H9 (cell line): ENCODE measurements around the gene SLC4A7. TPM values are rescaled to one million over a fixed set of nuclear protein-coding genes. Genes with fewer than 3 reads are reported as not detected.

Experiments used
- DNase-seq: peaks from one replicate; pipeline ENCODE4 v3.0.0-alpha.2; 2017
- H2AFZ ChIP-seq: one replicate; pipeline ENCODE4 v1.6.1; 2013; ENCODE audit warnings: mild to moderate bottlenecking, low read length, control low read depth, moderate library complexity
- H2AK5ac ChIP-seq: 2 replicates; pipeline ENCODE4 v1.6.1; 2013; ENCODE audit warnings: low read length, control low read depth, mixed read lengths; ENCODE audit not compliant: insufficient read length
- H2BK120ac ChIP-seq: one replicate; pipeline ENCODE4 v1.6.1; 2013; ENCODE audit warnings: low read depth, mild to moderate bottlenecking, low read length, control low read depth, inconsistent platforms; ENCODE audit not compliant: poor library complexity, severe bottlenecking
- H2BK12ac ChIP-seq: 2 replicates; pipeline ENCODE4 v1.6.1; 2013; ENCODE audit warnings: low read length, control low read depth, mixed read lengths, low read depth; ENCODE audit not compliant: insufficient read length
- H2BK15ac ChIP-seq: 2 replicates; pipeline ENCODE4 v1.6.1; 2013; ENCODE audit warnings: low read depth, low read length, control low read depth
- H2BK20ac ChIP-seq: one replicate; pipeline ENCODE4 v1.6.1; 2013; ENCODE audit warnings: low read depth, mild to moderate bottlenecking, low read length, control low read depth, inconsistent platforms; ENCODE audit not compliant: poor library complexity, severe bottlenecking
- H2BK5ac ChIP-seq: 2 replicates; pipeline ENCODE4 v1.6.1; 2013; ENCODE audit warnings: low read length, control low read depth, mixed read lengths; ENCODE audit not compliant: insufficient read length
- H3K14ac ChIP-seq: 2 replicates; pipeline ENCODE4 v1.6.1; 2013; ENCODE audit warnings: low read length, control low read depth; ENCODE audit not compliant: insufficient read depth
- H3K18ac ChIP-seq: 2 replicates; pipeline ENCODE4 v1.6.1; 2013; ENCODE audit warnings: low read depth, mild to moderate bottlenecking, mixed read lengths, low read length, control low read depth; ENCODE audit not compliant: insufficient read length
- H3K23ac ChIP-seq: 2 replicates; pipeline ENCODE4 v1.6.1; 2013; ENCODE audit warnings: low read length, control low read depth, mixed read lengths, low read depth; ENCODE audit not compliant: insufficient read length
- H3K23me2 ChIP-seq: 2 replicates; pipeline ENCODE4 v1.6.1; 2013; ENCODE audit warnings: low read depth, mild to moderate bottlenecking, mixed read lengths, low read length, control low read depth; ENCODE audit not compliant: insufficient read length, poor library complexity, severe bottlenecking
- H3K27ac ChIP-seq: 2 replicates; pipeline ENCODE4 v1.5.1; 2013; ENCODE audit warnings: low read length, control low read depth, mixed read lengths, low read depth; ENCODE audit not compliant: insufficient read length
- H3K27me3 ChIP-seq: 2 replicates; pipeline ENCODE4 v1.6.1; 2013; ENCODE audit warnings: low read length, control low read depth, inconsistent platforms; ENCODE audit not compliant: insufficient read depth
- H3K4ac ChIP-seq: 2 replicates; pipeline ENCODE4 v1.6.1; 2013; ENCODE audit warnings: low read depth, mild to moderate bottlenecking, control low read depth, inconsistent platforms, low read length, moderate library complexity
- H3K4me1 ChIP-seq: 2 replicates; pipeline ENCODE4 v1.6.1; 2013; ENCODE audit warnings: low read length, control low read depth, inconsistent platforms; ENCODE audit not compliant: insufficient read depth
- H3K4me2 ChIP-seq: 2 replicates; pipeline ENCODE4 v1.6.1; 2013; ENCODE audit warnings: low read length, control low read depth, mixed read lengths; ENCODE audit not compliant: insufficient read length, insufficient read depth
- H3K56ac ChIP-seq: 2 replicates; pipeline ENCODE4 v1.6.1; 2013; ENCODE audit warnings: low read depth, mild to moderate bottlenecking, mixed read lengths, low read length, control low read depth; ENCODE audit not compliant: insufficient read length
- H3K79me1 ChIP-seq: 2 replicates; pipeline ENCODE4 v1.6.1; 2013; ENCODE audit warnings: low read depth, mild to moderate bottlenecking, moderate library complexity, low read length, control low read depth, inconsistent platforms; ENCODE audit not compliant: insufficient read depth, poor library complexity, severe bottlenecking
- H3K79me2 ChIP-seq: 2 replicates; pipeline ENCODE4 v1.6.1; 2013; ENCODE audit warnings: low read length, control low read depth, inconsistent platforms; ENCODE audit not compliant: insufficient read depth
- H3K9ac ChIP-seq: 2 replicates; pipeline ENCODE4 v1.6.1; 2013; ENCODE audit warnings: low read length, control low read depth, mixed read lengths; ENCODE audit not compliant: insufficient read length; ENCODE audit errors: extremely low read depth
- H3K9me3 ChIP-seq: one replicate; pipeline ENCODE4 v1.6.1; 2013; ENCODE audit warnings: low read depth, low read length, inconsistent platforms; ENCODE audit not compliant: control insufficient read depth
- H3T11ph ChIP-seq: one replicate; pipeline ENCODE4 v1.6.1; 2013; ENCODE audit warnings: mild to moderate bottlenecking, low read length, control low read depth, inconsistent platforms
- H4K20me1 ChIP-seq: one replicate; pipeline ENCODE4 v1.6.1; 2013; ENCODE audit not compliant: control insufficient read depth, insufficient read length, insufficient read depth
- H4K5ac ChIP-seq: 2 replicates; pipeline ENCODE4 v1.6.1; 2013; ENCODE audit warnings: low read depth, mild to moderate bottlenecking, mixed read lengths, low read length, control low read depth; ENCODE audit not compliant: insufficient read length
- H4K8ac ChIP-seq: replicated peaks from 2 replicates; pipeline ENCODE4 v1.6.1; 2013; ENCODE audit warnings: low read length, control low read depth, mixed read lengths, low read depth; ENCODE audit not compliant: insufficient read length
- H4K91ac ChIP-seq: 2 replicates; pipeline ENCODE4 v1.6.1; 2013; ENCODE audit warnings: low read depth, mild to moderate bottlenecking, moderate library complexity, mixed read lengths, low read length, control low read depth; ENCODE audit not compliant: insufficient read length
- H3K27ac Mint-ChIP-seq, 3 experiments: 2 replicates in 2 of 3; 3 replicates in 1 of 3; pipeline ENCODE4 v1.8.0; 2020 to 2021; ENCODE audit warnings: mixed read lengths in 3 of 3, mild to moderate bottlenecking in 1 of 3, moderate library complexity in 1 of 3
- H3K27me3 Mint-ChIP-seq: 2 replicates; pipeline ENCODE4 v1.8.0; 2021; ENCODE audit warnings: low read depth, mild to moderate bottlenecking, moderate library complexity, mixed read lengths
- H3K36me3 Mint-ChIP-seq, 3 experiments: 2 replicates in 2 of 3; 3 replicates in 1 of 3; pipeline ENCODE4 v1.8.0; 2020 to 2021; ENCODE audit warnings: low read depth in 3 of 3, mixed read lengths in 3 of 3; ENCODE audit not compliant: insufficient read depth in 1 of 3
- H3K4me1 Mint-ChIP-seq, 2 experiments: 2 replicates each; pipeline ENCODE4 v1.8.0; 2020; ENCODE audit warnings: mixed read lengths in 2 of 2
- H3K4me3 Mint-ChIP-seq, 2 experiments: 2 replicates in 1 of 2; 3 replicates in 1 of 2; pipeline ENCODE4 v1.8.0; 2020 to 2021; ENCODE audit warnings: mild to moderate bottlenecking in 2 of 2, mixed read lengths in 2 of 2, moderate library complexity in 1 of 2
- H3K9me3 Mint-ChIP-seq, 2 experiments: 2 replicates in 1 of 2; 3 replicates in 1 of 2; pipeline ENCODE4 v1.8.0; 2020; ENCODE audit warnings: mild to moderate bottlenecking in 2 of 2, mixed read lengths in 2 of 2, moderate library complexity in 1 of 2
- WGBS: extraction: QIAGEN DNeasy Blood & Tissue Kit; methylation state at CpG from one replicate; pipeline ENCODE4 v1.1.7; 2013; ENCODE audit warnings: missing lambda C conversion rate, low lambda C conversion rate, mixed read lengths; ENCODE audit not compliant: insufficient read length; ENCODE audit errors: extremely low coverage; 5-methylcytosine and 5-hydroxymethylcytosine counted together
- total RNA-seq: library from RNA; stranded (reverse); gene quantifications from 2 replicates; pipeline ENCODE4 v1.2.1, GENCODE V29; 2021
- TF ChIP-seq, protein P1 (sequence below): fragments of 200-600 bp; sonication (generic); conservative IDR thresholded peaks from 3 replicates; pipeline ENCODE4 v1.8.0; 2021; ENCODE audit warnings: antibody characterized with exemption, mild to moderate bottlenecking

The SLC4A7 gene
- total RNA-seq, 1 experiment from 2014 or later: 46.1 TPM

DNA sequence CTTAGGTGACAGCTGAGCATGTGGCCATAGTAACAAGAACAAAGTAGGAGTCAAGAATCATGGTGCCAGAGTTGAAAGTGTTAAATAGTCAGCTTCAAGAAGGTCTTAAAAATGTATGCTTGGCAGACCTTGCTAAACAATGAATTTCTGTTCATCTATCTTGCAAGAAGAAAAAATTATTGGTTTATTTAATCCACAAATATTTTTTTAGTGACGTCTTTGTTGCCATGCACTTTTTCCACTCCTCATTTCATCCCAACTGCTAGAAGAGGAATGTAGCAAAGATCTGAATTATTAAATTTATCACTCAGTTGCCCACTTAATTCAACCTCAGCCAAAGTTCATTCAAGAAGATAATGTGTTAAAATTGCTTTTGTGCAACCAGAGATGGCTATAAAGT is 3.2 kb upstream of the SLC4A7 start:
- H3K18ac ChIP-seq: no peak overlapping the region
- no peak overlapping the region for H2BK12ac ChIP-seq
- peaks cover 4% of the 10 kb centered on the region for H3K23me2 ChIP-seq
- H3K27ac ChIP-seq: no peak overlapping the region
- no peak overlapping the region for H3K9ac ChIP-seq
- no peak overlapping the region for H2BK120ac ChIP-seq
- no peak overlapping the region for H3K4me3 Mint-ChIP-seq
- DNase-seq: no peak
- no peak overlapping the region for H3K4ac ChIP-seq
- no peak overlapping the region for H4K8ac ChIP-seq
- no peak overlapping the region for H2BK15ac ChIP-seq
- TF ChIP-seq, protein P1, sequence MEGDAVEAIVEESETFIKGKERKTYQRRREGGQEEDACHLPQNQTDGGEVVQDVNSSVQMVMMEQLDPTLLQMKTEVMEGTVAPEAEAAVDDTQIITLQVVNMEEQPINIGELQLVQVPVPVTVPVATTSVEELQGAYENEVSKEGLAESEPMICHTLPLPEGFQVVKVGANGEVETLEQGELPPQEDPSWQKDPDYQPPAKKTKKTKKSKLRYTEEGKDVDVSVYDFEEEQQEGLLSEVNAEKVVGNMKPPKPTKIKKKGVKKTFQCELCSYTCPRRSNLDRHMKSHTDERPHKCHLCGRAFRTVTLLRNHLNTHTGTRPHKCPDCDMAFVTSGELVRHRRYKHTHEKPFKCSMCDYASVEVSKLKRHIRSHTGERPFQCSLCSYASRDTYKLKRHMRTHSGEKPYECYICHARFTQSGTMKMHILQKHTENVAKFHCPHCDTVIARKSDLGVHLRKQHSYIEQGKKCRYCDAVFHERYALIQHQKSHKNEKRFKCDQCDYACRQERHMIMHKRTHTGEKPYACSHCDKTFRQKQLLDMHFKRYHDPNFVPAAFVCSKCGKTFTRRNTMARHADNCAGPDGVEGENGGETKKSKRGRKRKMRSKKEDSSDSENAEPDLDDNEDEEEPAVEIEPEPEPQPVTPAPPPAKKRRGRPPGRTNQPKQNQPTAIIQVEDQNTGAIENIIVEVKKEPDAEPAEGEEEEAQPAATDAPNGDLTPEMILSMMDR: no peak
- no peak overlapping the region for H3K4me2 ChIP-seq
- no peaks in the 10 kb centered on the region for H3K27me3 ChIP-seq
- H3K56ac ChIP-seq: no peak overlapping the region
- no peak overlapping the region for H2AFZ ChIP-seq
- H3K9me3 Mint-ChIP-seq: no peaks in the 10 kb centered on the region
- no peaks in the 10 kb centered on the region for H4K20me1 ChIP-seq
- whole genome bisulfite sequencing: no CpG with 5 or more reads among the region's 1 CpG
- H3K9me3 ChIP-seq: no peaks in the 10 kb centered on the region
- no peaks in the 10 kb centered on the region for H3K4me1 ChIP-seq
- no peak overlapping the region for H2AK5ac ChIP-seq
- no peak overlapping the region for H2BK5ac ChIP-seq
- H3K79me1 ChIP-seq: no peaks in the 10 kb centered on the region
- no peak overlapping the region for H4K91ac ChIP-seq
- H3K36me3 Mint-ChIP-seq: peaks cover 0 to 9% (median 0%) of the 10 kb centered on the region in 3 experiments; a peak in 2 of 7 replicates
- no peak overlapping the region for H3K23ac ChIP-seq
- peaks cover 7% of the 10 kb centered on the region; the same call in 1 of the 2 replicates for H3K79me2 ChIP-seq
- H4K5ac ChIP-seq: no peak overlapping the region
- H3T11ph ChIP-seq: no peak overlapping the region
- H3K27me3 Mint-ChIP-seq: peaks cover 4% of the 10 kb centered on the region; the same call in 1 of the 2 replicates
- peaks cover 7% of the 10 kb centered on the region in 2 experiments for H3K4me1 Mint-ChIP-seq
- H2BK20ac ChIP-seq: no peak overlapping the region
- no peak overlapping the region for H3K27ac Mint-ChIP-seq
- no peak overlapping the region for H3K14ac ChIP-seq
